Kidney epithelial cell (primary cell): Measurements from ENCODE around the gene RHBDF2. TPM values are rescaled to one million over a fixed set of nuclear protein-coding genes. Genes with fewer than 3 reads are reported as not detected.

Experiments
- DNase-seq: peaks from one replicate; pipeline ENCODE4 v3.0.0-alpha.2; 2010; ENCODE audit warnings: low read depth
- H3K27me3 ChIP-seq: 2 replicates; pipeline ENCODE4 v1.6.0; 2011; ENCODE audit warnings: low read length; ENCODE audit not compliant: control insufficient read depth, insufficient read depth
- H3K36me3 ChIP-seq: 2 replicates; pipeline ENCODE4 v1.5.1; 2011; ENCODE audit warnings: low read length; ENCODE audit not compliant: control insufficient read depth, insufficient read depth
- H3K4me3 ChIP-seq: 2 replicates; pipeline ENCODE4 v1.5.1; 2011; ENCODE audit warnings: low read depth, mild to moderate bottlenecking, control low read depth, low read length
- total RNA-seq: library from RNA; depleted of rRNA; stranded (reverse); fragments of >200 nt; gene quantifications from 2 replicates; pipeline ENCODE4 v1.2.3, GENCODE V29; 2015
- TF ChIP-seq, protein P1 (sequence below): IDR thresholded peaks from 2 replicates; pipeline ENCODE4 v1.5.1; 2011; ENCODE audit warnings: mild to moderate bottlenecking, moderate library complexity, low read length, control low read depth, inconsistent platforms; ENCODE audit not compliant: insufficient read depth, poor library complexity, severe bottlenecking

RHBDF2 gene
- total RNA-seq, 1 donor from 2014 or later, result 101 TPM

GRCh38 chr17:76539631-76540271 lies 38.5 kb upstream of the RHBDF2 start, which contains the start of gene PRCD:
PRCD (plus strand) TSS chr17:76540044; CDS start chr17:76540142, 98 bp downstream.
- Histone ChIP-seq H3K36me3 (no peaks in the 10 kb centered on the region), H3K4me3 (peak within 1 kb of the TSS; percentile 23), H3K27me3 (peaks cover 15% of the 10 kb centered on the region)
- TF ChIP-seq, protein P1, sequence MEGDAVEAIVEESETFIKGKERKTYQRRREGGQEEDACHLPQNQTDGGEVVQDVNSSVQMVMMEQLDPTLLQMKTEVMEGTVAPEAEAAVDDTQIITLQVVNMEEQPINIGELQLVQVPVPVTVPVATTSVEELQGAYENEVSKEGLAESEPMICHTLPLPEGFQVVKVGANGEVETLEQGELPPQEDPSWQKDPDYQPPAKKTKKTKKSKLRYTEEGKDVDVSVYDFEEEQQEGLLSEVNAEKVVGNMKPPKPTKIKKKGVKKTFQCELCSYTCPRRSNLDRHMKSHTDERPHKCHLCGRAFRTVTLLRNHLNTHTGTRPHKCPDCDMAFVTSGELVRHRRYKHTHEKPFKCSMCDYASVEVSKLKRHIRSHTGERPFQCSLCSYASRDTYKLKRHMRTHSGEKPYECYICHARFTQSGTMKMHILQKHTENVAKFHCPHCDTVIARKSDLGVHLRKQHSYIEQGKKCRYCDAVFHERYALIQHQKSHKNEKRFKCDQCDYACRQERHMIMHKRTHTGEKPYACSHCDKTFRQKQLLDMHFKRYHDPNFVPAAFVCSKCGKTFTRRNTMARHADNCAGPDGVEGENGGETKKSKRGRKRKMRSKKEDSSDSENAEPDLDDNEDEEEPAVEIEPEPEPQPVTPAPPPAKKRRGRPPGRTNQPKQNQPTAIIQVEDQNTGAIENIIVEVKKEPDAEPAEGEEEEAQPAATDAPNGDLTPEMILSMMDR, result no peak
- DNase-seq, result no peak

DNA sequence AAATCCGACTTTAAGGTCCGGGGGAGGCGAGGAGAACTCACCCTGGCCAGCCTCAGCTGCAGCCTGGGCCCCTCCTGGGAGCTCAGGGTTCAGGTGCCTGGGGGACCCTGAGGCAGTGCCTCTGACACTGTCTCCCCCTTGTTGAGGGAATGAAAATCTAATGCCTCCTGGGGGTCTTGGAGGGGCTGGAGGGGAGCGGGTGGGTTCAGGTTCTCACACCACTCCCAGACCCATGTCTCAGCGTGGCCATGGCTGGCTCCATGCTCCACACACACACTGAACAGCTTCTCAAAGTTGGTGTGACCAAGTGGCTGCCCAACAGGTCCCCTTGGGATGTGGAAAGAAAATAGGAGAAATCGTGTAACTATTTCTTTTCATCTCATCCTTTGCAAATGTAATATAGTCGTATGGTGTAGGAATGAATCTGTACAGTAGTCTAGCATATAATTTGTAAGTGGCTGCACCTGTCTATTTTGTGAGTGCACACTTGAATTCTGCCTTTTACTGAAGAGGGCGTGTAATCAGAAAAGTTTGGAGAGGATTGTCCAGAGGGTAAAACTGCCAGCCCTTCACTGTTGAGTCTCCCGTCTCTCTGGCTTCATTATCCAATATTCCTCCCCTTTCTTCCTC lies 37.8 kb upstream of the RHBDF2 start:
- TF ChIP-seq, protein P1, result no peak
- H3K4me3 ChIP-seq, result no peak overlapping the region
- no peak for DNase-seq
- H3K27me3 ChIP-seq, result peaks cover 15% of the 10 kb centered on the region
- no peaks in the 10 kb centered on the region for H3K36me3 ChIP-seq

- peak overlapping the region; percentile 27 for H3K4me3 ChIP-seq
- TF ChIP-seq, protein P1, result no peak
- peaks cover 11% of the 10 kb centered on the region for H3K27me3 ChIP-seq
- DNase-seq, result no peak
- H3K36me3 ChIP-seq, result no peaks in the 10 kb centered on the region
Measured at GRCh38 chr17:76538281-76538931, 37.2 kb upstream of the RHBDF2 start.

- Histone ChIP-seq H3K4me3 (peak within 1 kb of the TSS; percentile 27), H3K27me3 (peaks cover 7% of the 10 kb centered on the region), H3K36me3 (no peaks in the 10 kb centered on the region)
- DNase-seq, result no peak
- TF ChIP-seq, protein P1, result no peak
Measured at GRCh38 chr17:76537578-76538280, 36.5 kb upstream of the RHBDF2 start, which contains the start of gene CYGB. CYGB (minus strand) TSS chr17:76537709; CDS start chr17:76537542, 167 bp downstream.

- no peak for DNase-seq
- H3K4me3 ChIP-seq, result peak overlapping the region; percentile 27
- H3K27me3 ChIP-seq, result peaks cover 6% of the 10 kb centered on the region
- H3K36me3 ChIP-seq, result no peaks in the 10 kb centered on the region
- TF ChIP-seq, protein P1, result no peak
Measured at GRCh38 chr17:76537288-76537577, 36.0 kb upstream of the RHBDF2 start.
